NT2/D1 (cell line): ENCODE measurements around the gene IL1R2.

ENCODE experiments used
- DNase-seq: peaks from one replicate; pipeline ENCODE4 v3.0.0-alpha.2; 2011; ENCODE audit warnings: low read depth, low spot score
- H3K27me3 ChIP-seq: 2 replicates; pipeline ENCODE4 v1.6.0; 2011; ENCODE audit warnings: mild to moderate bottlenecking; ENCODE audit not compliant: insufficient read length, insufficient read depth
- H3K36me3 ChIP-seq: 2 replicates; pipeline ENCODE4 v1.6.1; 2011; ENCODE audit warnings: mild to moderate bottlenecking, low read length, mixed read lengths; ENCODE audit not compliant: insufficient read depth, insufficient read length
- H3K4me1 ChIP-seq: 2 replicates; pipeline ENCODE4 v1.5.1; 2011; ENCODE audit not compliant: insufficient read depth, insufficient read length
- H3K4me3 ChIP-seq: 2 replicates; pipeline ENCODE4 v1.5.1; 2011; ENCODE audit warnings: low read depth; ENCODE audit not compliant: insufficient read length
- H3K9ac ChIP-seq: 2 replicates; pipeline ENCODE4 v1.6.0; 2011; ENCODE audit warnings: low read depth; ENCODE audit not compliant: insufficient read length
- H3K9me3 ChIP-seq: 2 replicates; pipeline ENCODE4 v1.5.1; 2011; ENCODE audit warnings: mild to moderate bottlenecking, low read length; ENCODE audit not compliant: insufficient read depth
- SUZ12 ChIP-seq: IDR thresholded peaks from 2 replicates; pipeline ENCODE4 v1.6.1; 2011; ENCODE audit not compliant: insufficient read length, insufficient read depth; ENCODE audit errors: extremely low read depth
- YY1 ChIP-seq: IDR thresholded peaks from 2 replicates; pipeline ENCODE4 v1.6.1; 2011; ENCODE audit not compliant: insufficient read length, insufficient read depth
- ZNF274 ChIP-seq: IDR thresholded peaks from 2 replicates; pipeline ENCODE4 v1.6.1; 2011; ENCODE audit warnings: mild to moderate bottlenecking, low read depth, low read length

Gene IL1R2

GRCh38 chr2:101989740-101990460, 1.9 kb upstream of the IL1R2 start:
- Histone ChIP-seq H3K36me3 (no peaks in the 10 kb centered on the region), H3K27me3 (no peaks in the 10 kb centered on the region), H3K4me3 (no peak overlapping the region), H3K9me3 (no peaks in the 10 kb centered on the region), H3K9ac (no peak overlapping the region), H3K4me1 (peaks cover 8% of the 10 kb centered on the region)
- DNase-seq, result no peak
- no peak for TF ChIP-seq ZNF274
- TF ChIP-seq YY1, result no peak
- no peak for TF ChIP-seq SUZ12

GRCh38 chr2:101993772-101994171, 2.0 kb downstream of the IL1R2 start:
- DNase-seq, result no peak
- H3K36me3 ChIP-seq, result no peaks in the 10 kb centered on the region
- H3K9ac ChIP-seq, result no peak overlapping the region
- H3K27me3 ChIP-seq, result no peaks in the 10 kb centered on the region
- TF ChIP-seq ZNF274 (no peak), YY1 (no peak), SUZ12 (no peak)
- no peaks in the 10 kb centered on the region for H3K9me3 ChIP-seq
- no peak overlapping the region for H3K4me3 ChIP-seq
- H3K4me1 ChIP-seq, result no peaks in the 10 kb centered on the region

- Histone ChIP-seq H3K9me3 (no peaks in the 10 kb centered on the region), H3K36me3 (no peaks in the 10 kb centered on the region), H3K4me1 (no peaks in the 10 kb centered on the region), H3K9ac (no peak overlapping the region), H3K27me3 (no peaks in the 10 kb centered on the region), H3K4me3 (no peak overlapping the region)
- no peak for DNase-seq
- TF ChIP-seq ZNF274, result no peak
- TF ChIP-seq YY1, result no peak
- TF ChIP-seq SUZ12, result no peak
Observed at GRCh38 chr2:101995019-101995418, 3.3 kb downstream of the IL1R2 start.

GRCh38 chr2:101995804-101996203, 4.0 kb downstream of the IL1R2 start:
- Histone ChIP-seq H3K4me3 (no peak overlapping the region), H3K27me3 (no peaks in the 10 kb centered on the region)

GRCh38 chr2:101998556-101998895, 6.8 kb downstream of the IL1R2 start:
- no peak for TF ChIP-seq SUZ12
- no peak for TF ChIP-seq ZNF274
- no peak for TF ChIP-seq YY1
- H3K27me3 ChIP-seq, result no peaks in the 10 kb centered on the region

More at GRCh38 chr2:101995804-101996203, 4.0 kb downstream of the IL1R2 start:
- TF ChIP-seq SUZ12 (no peak), YY1 (no peak), ZNF274 (no peak)
- H3K4me1 ChIP-seq, result no peaks in the 10 kb centered on the region
- DNase-seq, result no peak
- no peaks in the 10 kb centered on the region for H3K9me3 ChIP-seq
- no peak overlapping the region for H3K9ac ChIP-seq
- no peaks in the 10 kb centered on the region for H3K36me3 ChIP-seq

GRCh38 chr2:101998896-101999789, 7.4 kb downstream of the IL1R2 start:
- H3K9ac ChIP-seq, result no peak overlapping the region
- no peaks in the 10 kb centered on the region for H3K9me3 ChIP-seq
- H3K36me3 ChIP-seq, result no peaks in the 10 kb centered on the region
- no peaks in the 10 kb centered on the region for H3K27me3 ChIP-seq
- DNase-seq, result no peak
- H3K4me1 ChIP-seq, result no peaks in the 10 kb centered on the region
- no peak overlapping the region for H3K4me3 ChIP-seq
- no peak for TF ChIP-seq SUZ12
- no peak for TF ChIP-seq ZNF274
- TF ChIP-seq YY1, result no peak

More at GRCh38 chr2:101998556-101998895, 6.8 kb downstream of the IL1R2 start:
- Histone ChIP-seq H3K9me3 (no peaks in the 10 kb centered on the region), H3K4me1 (no peaks in the 10 kb centered on the region), H3K4me3 (no peak overlapping the region), H3K9ac (no peak overlapping the region), H3K36me3 (no peaks in the 10 kb centered on the region)
- no peak for DNase-seq

GRCh38 chr2:102000012-102000411, 8.3 kb downstream of the IL1R2 start:
- H3K9me3 ChIP-seq, result no peaks in the 10 kb centered on the region
- TF ChIP-seq SUZ12 (no peak), YY1 (no peak), ZNF274 (no peak)
- H3K27me3 ChIP-seq, result no peaks in the 10 kb centered on the region
- H3K9ac ChIP-seq, result no peak overlapping the region
- no peaks in the 10 kb centered on the region for H3K4me1 ChIP-seq
- DNase-seq, result no peak
- no peak overlapping the region for H3K4me3 ChIP-seq
- H3K36me3 ChIP-seq, result no peaks in the 10 kb centered on the region
